IPS-NIHi7 (cell line): ENCODE results near the gene AADAT.
A peak's percentile ranks its signal among the peaks of the same experiment; 100 is the strongest.

Source experiments
- DNase-seq: peaks from one replicate; pipeline ENCODE4 v3.0.0; 2012; ENCODE audit warnings: mixed read lengths; ENCODE audit errors: extremely low spot score

Gene AADAT

DNA sequence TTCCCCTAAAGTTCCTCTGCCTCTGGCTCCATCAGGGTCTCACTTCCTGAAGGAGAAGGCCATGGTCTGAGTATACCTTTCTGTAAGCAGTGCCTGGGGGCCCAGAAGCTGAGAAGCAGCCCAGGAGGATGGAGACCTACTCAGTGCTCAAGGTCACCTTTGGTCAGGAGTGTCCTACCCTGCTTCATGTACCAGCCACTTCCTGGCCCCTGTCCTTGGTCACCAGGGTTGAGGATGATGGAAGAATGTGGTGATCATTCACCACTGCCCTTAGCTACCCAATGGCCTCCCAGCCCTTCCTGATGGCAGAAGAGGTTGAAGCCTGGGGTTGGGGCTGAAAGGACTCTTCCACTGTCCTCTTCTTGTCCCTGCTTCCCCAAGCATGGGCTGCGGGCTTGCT, 54.5 kb downstream of the AADAT start:
- no peak for DNase-seq

DNA sequence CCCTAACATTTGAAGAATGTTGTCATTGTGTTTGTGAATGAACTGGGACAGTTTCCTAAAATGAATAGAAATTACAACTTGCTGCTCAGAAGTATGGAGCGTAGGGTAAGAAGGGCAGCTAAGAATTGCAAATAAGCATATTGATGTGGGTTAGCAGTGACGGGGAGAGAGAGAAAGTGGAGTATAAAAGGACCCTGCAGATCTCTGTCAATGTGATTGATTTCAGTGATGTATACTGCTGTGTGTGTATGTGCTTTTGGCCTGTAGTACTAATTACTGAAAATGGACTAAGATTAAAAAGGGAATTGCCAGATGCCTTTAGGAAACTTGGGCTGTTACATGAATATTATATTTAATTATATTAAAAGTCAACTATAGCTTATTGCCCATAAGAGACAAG, 55.8 kb downstream of the AADAT start:
- DNase-seq = no peak

DNA sequence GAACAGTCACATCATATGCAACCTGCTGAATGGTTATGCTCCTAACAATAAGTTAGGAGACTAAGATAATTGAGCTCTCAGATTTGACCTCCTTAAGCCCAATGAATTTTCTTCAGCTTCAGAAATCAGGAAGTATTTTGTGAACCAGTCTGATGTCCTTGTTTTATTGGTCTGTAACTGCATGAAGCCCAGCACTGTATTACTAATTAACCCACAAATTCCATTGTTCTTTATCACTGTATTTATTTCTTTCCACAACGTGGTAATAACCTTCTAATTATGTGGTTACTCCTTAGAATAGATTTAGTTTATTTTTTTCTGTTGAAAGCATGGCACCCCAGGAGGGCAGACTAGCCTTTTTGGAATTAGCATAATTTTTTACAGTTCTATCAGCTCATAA, 59.6 kb downstream of the AADAT start:
- no peak for DNase-seq

DNA sequence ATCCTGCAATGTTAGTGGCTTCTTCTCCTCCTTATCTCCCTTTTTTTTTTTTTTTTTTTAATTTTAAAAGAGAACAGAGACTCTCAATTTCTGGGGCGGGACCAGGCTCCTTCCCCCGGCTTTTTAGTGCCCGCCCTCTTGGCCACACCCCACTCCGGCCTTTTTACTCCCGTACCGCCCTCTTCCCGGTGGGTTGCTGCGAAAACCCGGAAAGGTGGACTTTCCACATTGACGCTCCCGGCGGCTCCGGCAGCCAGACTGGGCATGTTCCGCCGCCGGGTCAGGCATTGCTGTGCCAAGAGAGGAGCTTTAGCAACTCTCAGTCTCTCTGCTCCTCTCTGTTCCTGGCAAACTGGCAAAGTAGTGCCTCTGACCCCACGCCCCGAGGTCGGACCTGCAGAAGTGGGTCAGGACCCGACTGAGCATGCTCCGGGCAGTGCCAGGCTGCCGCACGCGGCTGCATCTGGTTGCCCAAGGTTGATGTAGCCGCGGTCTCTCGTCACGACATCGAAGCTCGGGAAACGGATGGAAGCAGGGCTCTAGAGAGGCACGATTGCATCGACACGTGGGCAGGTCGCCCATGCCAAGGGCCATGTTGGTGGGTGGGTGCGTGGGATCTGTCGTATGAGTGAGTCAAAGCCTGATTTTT, 62.5 kb downstream of the AADAT start:
- peak; percentile 94 for DNase-seq

- DNase-seq = peak; percentile 95
Observed at GRCh38 chr4:170026253-170027021, 63.3 kb downstream of the AADAT start, which contains the start of gene MFAP3L. Gene MFAP3L (minus strand): TSS chr4:170026395. CDS start chr4:170005877, 20,518 bp downstream.

GRCh38 chr4:170025523-170026252, 64.1 kb downstream of the AADAT start:
- DNase-seq = peak; percentile 29

- DNase-seq = no peak
Observed at GRCh38 chr4:170022211-170022610, 67.5 kb downstream of the AADAT start.

GRCh38 chr4:170017252-170017651, 72.5 kb downstream of the AADAT start:
- DNase-seq = no peak

DNA sequence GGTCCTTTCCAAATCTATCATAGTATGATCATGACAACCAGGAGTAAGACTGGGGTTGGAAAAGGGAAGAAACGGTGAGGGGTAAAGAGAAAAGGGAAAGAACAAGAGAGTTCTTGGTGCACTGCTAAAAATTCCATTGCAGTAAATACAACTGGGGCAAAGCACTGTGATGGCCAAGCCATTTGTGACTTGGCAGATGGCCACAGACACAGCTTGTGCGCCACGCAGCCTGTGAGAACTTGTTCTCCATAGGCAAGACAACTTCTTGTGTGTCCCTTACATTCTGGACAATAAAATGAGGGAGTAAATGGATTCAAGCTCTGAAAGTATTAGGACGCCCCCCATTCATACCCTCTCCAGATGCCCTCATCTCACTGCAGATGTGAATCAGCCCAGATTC, 74.5 kb downstream of the AADAT start:
- DNase-seq = no peak

DNA sequence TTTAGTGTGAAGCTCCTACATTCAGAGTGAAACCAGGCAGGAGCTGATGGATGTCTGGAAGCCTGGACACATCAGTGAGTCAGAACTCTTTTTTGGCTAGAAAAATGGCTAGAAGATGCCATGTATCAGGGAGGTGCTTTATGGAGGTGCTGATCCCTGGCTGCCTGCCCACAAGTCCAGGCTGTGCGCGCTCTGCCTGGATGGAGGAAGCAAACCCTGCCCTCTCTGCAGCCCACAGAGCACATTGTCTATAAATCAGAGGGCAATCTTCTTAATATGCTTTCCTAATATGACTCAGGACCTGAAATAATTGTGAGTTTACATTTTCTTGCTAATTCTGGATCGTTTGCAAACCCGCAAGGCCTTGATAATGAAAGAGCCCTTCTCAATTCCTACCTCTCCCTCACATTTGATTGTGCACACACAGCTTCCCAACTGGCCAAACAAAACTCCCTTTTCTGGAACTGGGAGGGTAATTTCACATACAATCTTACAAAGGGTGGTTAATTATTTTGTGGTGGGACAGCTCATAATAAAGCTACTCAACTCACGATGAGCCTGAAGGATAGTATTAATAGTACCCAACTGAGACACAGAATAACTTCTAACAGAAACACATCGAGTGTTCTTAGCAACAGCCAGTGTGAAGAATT, 75.3 kb downstream of the AADAT start:
- DNase-seq = no peak

- no peak for DNase-seq
Observed at GRCh38 chr4:170012629-170012958, 77.2 kb downstream of the AADAT start.

DNA sequence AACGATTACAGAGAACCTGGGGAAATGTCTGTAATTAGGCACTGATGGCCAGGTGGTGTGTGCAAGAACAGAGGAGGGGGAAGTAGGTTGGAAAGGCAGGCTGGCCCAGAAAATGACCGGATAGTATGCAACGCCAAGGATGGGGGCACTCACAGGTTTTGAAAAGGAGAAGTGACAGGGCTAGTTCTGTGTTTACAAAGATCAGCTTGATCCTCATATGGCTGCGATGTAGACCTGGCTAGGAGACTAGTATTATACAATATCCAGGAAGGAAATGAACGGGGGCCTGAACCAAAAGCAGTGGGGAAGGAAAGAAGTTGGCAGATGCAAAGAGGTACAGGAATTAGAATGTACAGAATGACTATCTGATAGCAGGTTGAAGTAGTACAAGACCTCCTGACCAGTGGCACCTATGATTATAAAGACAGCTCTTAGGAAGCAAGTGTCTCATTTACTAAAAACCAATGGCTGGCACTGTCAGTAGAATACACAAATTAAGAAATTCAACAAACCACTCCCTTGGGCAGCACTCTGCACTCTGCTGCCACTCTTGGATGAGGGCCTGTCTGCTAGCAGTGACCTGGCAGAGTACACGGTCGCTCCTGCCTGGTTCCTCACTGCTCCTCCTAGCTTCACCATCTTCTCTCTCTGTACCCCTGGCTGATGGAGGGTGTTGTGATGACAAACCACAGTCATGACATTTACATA, 77.7 kb downstream of the AADAT start:
- no peak for DNase-seq
